ENCODE data around the gene ASCC3.
A peak's percentile ranks its signal among the peaks of the same experiment; 100 is the strongest.

ASCC3 gene

DNA sequence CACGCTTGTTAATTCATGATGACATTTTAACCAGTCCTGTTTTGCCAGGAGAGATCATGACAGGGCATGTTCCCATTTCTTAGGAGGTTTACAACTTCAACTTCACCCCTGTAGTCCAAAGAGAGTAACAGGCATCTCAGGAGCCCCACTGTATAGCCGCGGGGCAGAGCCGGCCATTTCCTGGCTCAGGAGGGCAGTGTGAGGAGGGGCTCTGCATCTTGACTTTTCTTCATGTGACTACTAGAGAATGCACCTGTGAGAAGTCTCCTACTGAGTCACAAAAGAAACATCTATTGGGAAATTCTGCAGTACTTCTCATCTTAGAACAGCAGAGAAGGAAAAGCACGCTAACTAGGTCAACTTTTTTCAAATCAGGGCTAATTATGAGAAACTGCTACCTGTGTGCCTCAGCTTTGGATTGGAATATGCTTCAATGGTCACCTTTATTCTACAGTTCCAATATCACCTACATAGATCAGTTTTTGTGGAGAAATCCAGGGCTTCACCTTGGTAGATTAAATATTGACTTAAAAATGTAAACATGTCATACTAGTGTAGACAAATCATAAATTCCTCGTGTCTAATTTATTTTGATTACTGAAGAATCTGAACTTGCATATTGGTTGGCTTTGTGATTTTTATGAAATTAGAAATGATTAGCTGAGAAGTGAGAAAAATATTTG, 387.8 kb downstream of the ASCC3 start:
- Mint-ChIP-seq H3K27me3 (ENCODE audit: low read depth) (peaks cover 10% of the 10 kb centered on the region), H3K27ac (no peak overlapping the region), H3K4me3 (no peak overlapping the region), H3K9me3 (peaks cover 18% of the 10 kb centered on the region), H3K36me3 (ENCODE audit: low read depth) (peaks cover 4% of the 10 kb centered on the region), H3K4me1 (peaks cover 11% of the 10 kb centered on the region)
- TF ChIP-seq, protein P1, sequence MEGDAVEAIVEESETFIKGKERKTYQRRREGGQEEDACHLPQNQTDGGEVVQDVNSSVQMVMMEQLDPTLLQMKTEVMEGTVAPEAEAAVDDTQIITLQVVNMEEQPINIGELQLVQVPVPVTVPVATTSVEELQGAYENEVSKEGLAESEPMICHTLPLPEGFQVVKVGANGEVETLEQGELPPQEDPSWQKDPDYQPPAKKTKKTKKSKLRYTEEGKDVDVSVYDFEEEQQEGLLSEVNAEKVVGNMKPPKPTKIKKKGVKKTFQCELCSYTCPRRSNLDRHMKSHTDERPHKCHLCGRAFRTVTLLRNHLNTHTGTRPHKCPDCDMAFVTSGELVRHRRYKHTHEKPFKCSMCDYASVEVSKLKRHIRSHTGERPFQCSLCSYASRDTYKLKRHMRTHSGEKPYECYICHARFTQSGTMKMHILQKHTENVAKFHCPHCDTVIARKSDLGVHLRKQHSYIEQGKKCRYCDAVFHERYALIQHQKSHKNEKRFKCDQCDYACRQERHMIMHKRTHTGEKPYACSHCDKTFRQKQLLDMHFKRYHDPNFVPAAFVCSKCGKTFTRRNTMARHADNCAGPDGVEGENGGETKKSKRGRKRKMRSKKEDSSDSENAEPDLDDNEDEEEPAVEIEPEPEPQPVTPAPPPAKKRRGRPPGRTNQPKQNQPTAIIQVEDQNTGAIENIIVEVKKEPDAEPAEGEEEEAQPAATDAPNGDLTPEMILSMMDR (IDR thresholded peaks at IDR 0.05; ENCODE audit: unreplicated experiment in 3 of 3) = no peak

- TF ChIP-seq, protein P1 (IDR thresholded peaks at IDR 0.05; ENCODE audit: unreplicated experiment in 3 of 3) = no peak
- peak overlapping the region in 1 of 3 experiments; percentile 1 for H3K27ac Mint-ChIP-seq
- H3K36me3 Mint-ChIP-seq (ENCODE audit: low read depth) = peaks cover 4% of the 10 kb centered on the region
- H3K4me1 Mint-ChIP-seq = peaks cover 15% of the 10 kb centered on the region
- peaks cover 10% of the 10 kb centered on the region for H3K27me3 Mint-ChIP-seq (ENCODE audit: low read depth)
- H3K4me3 Mint-ChIP-seq = no peak overlapping the region
- peaks cover 13% of the 10 kb centered on the region for H3K9me3 Mint-ChIP-seq
Observed at GRCh38 chr6:100491952-100492670, 389.0 kb downstream of the ASCC3 start.

- no peak overlapping the region for H3K27ac Mint-ChIP-seq
- peaks cover 15% of the 10 kb centered on the region for H3K4me1 Mint-ChIP-seq
- H3K36me3 Mint-ChIP-seq (ENCODE audit: low read depth) = peaks cover 4% of the 10 kb centered on the region
- H3K4me3 Mint-ChIP-seq = no peak overlapping the region
- TF ChIP-seq, protein P1 (IDR thresholded peaks at IDR 0.05; ENCODE audit: unreplicated experiment in 3 of 3) = no peak
- H3K9me3 Mint-ChIP-seq = peaks cover 6% of the 10 kb centered on the region
- H3K27me3 Mint-ChIP-seq (ENCODE audit: low read depth) = peaks cover 10% of the 10 kb centered on the region
Observed at GRCh38 chr6:100490065-100490464, 391.1 kb downstream of the ASCC3 start.

DNA sequence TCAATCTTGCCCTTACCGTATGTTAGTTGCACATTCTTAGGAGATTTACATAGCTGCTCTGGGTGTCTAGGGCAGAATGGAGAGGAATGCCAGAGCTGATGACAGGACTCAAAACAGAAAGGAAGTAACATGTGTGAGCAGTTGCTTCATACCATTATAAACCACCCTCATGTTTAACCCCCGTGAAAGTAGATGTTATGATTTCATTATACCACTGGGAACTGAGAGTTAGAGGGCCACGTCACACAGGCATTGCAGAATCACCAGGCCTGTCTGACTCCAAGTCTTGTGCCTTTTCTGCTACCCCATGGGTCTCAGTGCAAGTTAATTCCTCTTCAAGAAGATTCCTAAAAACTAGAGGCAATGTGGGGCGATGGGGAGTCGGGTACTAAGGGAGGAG, 392.9 kb downstream of the ASCC3 start:
- Mint-ChIP-seq H3K27me3 (ENCODE audit: low read depth) (peaks cover 17% of the 10 kb centered on the region), H3K4me1 (peaks cover 27% of the 10 kb centered on the region), H3K27ac (no peak overlapping the region), H3K4me3 (no peak overlapping the region), H3K36me3 (ENCODE audit: low read depth) (peaks cover 4% of the 10 kb centered on the region), H3K9me3 (peaks cover 5% of the 10 kb centered on the region)
- TF ChIP-seq, protein P1 (IDR thresholded peaks at IDR 0.05; ENCODE audit: unreplicated experiment in 3 of 3) = no peak

- Mint-ChIP-seq H3K36me3 (ENCODE audit: low read depth) (peaks cover 4% of the 10 kb centered on the region), H3K27me3 (ENCODE audit: low read depth) (peaks cover 17% of the 10 kb centered on the region), H3K9me3 (peaks cover 5% of the 10 kb centered on the region), H3K4me1 (peaks cover 27% of the 10 kb centered on the region), H3K4me3 (no peak overlapping the region), H3K27ac (no peak overlapping the region)
- TF ChIP-seq, protein P1 (IDR thresholded peaks at IDR 0.05; ENCODE audit: unreplicated experiment in 3 of 3) = no peak
Observed at GRCh38 chr6:100487638-100488037, 393.5 kb downstream of the ASCC3 start.
